T-cell (primary cell): ENCODE results near the gene APOL4. TPM values are rescaled to one million over a fixed set of nuclear protein-coding genes. Genes with fewer than 3 reads are reported as not detected.

Experiments used
- ATAC-seq, 4 experiments: fragments of 200-7000 bp in 3 of 4; fragments of 150-1000 bp in 1 of 4; cut with Tn5 transposase; replicated peaks in 1 of 4; 1 replicate in 3 of 4; 2 replicates in 1 of 4; pipeline ENCODE4 v1.10.0; 2021; ENCODE audit warnings: moderate library complexity in 3 of 4, mild to moderate bottlenecking in 2 of 4, moderate number of reproducible peaks in 1 of 4
- CTCF ChIA-PET, 2 donors: fragments of 300-600 bp; sonication (Branson Sonifier 250); formaldehyde crosslinking; loops; one replicate each; lab custom pipeline; 2022; ENCODE audit warnings: antibody characterized with exemption in 2 of 2; lab: Charles Lee
- POLR2A ChIA-PET, 2 donors: fragments of 300-600 bp; sonication (Branson Sonifier 250); formaldehyde crosslinking; loops; one replicate each; lab custom pipeline; 2022; ENCODE audit warnings: antibody characterized with exemption in 2 of 2; lab: Charles Lee
- DNase-seq, 35 experiments: peaks; one replicate each; pipeline versions ENCODE4 v3.0.0 to v3.0.0-alpha.2; 2013 to 2023
- H3K27ac ChIP-seq: one replicate; pipeline ENCODE4 v1.5.1; 2013; ENCODE audit warnings: low read length
- H3K27me3 ChIP-seq, 2 experiments: replicated peaks in 1 of 2; 1 replicate in 1 of 2; 2 replicates in 1 of 2; pipeline versions ENCODE4 v1.6.1 to v1.7.0; 2013; ENCODE audit warnings: low read length in 1 of 2, mixed read lengths in 1 of 2; ENCODE audit not compliant: control insufficient read depth in 2 of 2, insufficient read depth in 2 of 2; ENCODE audit errors: extremely low read depth in 1 of 2
- H3K36me3 ChIP-seq, 2 donors: 1 replicate in 1 of 2; 2 replicates in 1 of 2; pipeline versions ENCODE4 v1.6.1 to v1.7.0; 2013; ENCODE audit warnings: low read length in 1 of 2; ENCODE audit not compliant: control insufficient read depth in 2 of 2, insufficient read depth in 1 of 2; ENCODE audit errors: extremely low read depth in 1 of 2
- H3K4me1 ChIP-seq, 2 experiments: 1 replicate in 1 of 2; 2 replicates in 1 of 2; pipeline versions ENCODE4 v1.6.1 to v1.7.0; 2013; ENCODE audit warnings: low read length in 2 of 2, mixed read lengths in 1 of 2; ENCODE audit not compliant: insufficient read depth in 2 of 2, control insufficient read depth in 1 of 2; ENCODE audit errors: extremely low read depth in 1 of 2
- H3K4me3 ChIP-seq, 2 donors: 1 replicate in 1 of 2; 2 replicates in 1 of 2; pipeline versions ENCODE4 v1.5.1 to v1.7.0; 2013; ENCODE audit warnings: mild to moderate bottlenecking in 2 of 2, low read length in 1 of 2, moderate library complexity in 1 of 2; ENCODE audit not compliant: control insufficient read depth in 1 of 2; ENCODE audit errors: extremely low read depth in 1 of 2
- H3K9me3 ChIP-seq: 2 replicates; pipeline ENCODE4 v1.7.0; 2013
- H3K27ac Mint-ChIP-seq, 2 donors: one replicate each; pipeline ENCODE4 v1.8.0; 2020 to 2021; ENCODE audit warnings: mild to moderate bottlenecking in 2 of 2, mixed read lengths in 2 of 2
- H3K27me3 Mint-ChIP-seq, 2 donors: one replicate each; pipeline ENCODE4 v1.8.0; 2021 to 2022; ENCODE audit warnings: mixed read lengths in 2 of 2
- H3K36me3 Mint-ChIP-seq: one replicate; pipeline ENCODE4 v1.8.0; 2021; ENCODE audit warnings: mixed read lengths
- H3K4me1 Mint-ChIP-seq, 3 donors: one replicate each; pipeline ENCODE4 v1.8.0; 2020 to 2022; ENCODE audit warnings: mixed read lengths in 3 of 3, mild to moderate bottlenecking in 1 of 3
- H3K4me3 Mint-ChIP-seq, 3 donors: one replicate each; pipeline ENCODE4 v1.8.0; 2020 to 2022; ENCODE audit warnings: mild to moderate bottlenecking in 3 of 3, mixed read lengths in 3 of 3, moderate library complexity in 3 of 3
- H3K9me3 Mint-ChIP-seq, 3 donors: one replicate each; pipeline ENCODE4 v1.8.0; 2020 to 2022; ENCODE audit warnings: mixed read lengths in 3 of 3
- WGBS: methylation state at CpG from one replicate; pipeline ENCODE4 v1.1.5; 2013; ENCODE audit warnings: missing lambda C conversion rate; ENCODE audit not compliant: insufficient coverage; 5-methylcytosine and 5-hydroxymethylcytosine counted together
- total RNA-seq, 35 experiments: library from RNA in 6 of 35; stranded (reverse) in 6 of 35; fragments of 120-200 nt in 1 of 35; gene quantifications; one replicate each; pipeline versions ENCODE4 v1.2.1 to v1.2.4 and lab custom pipeline; 2013 to 2026

APOL4 gene
- total RNA-seq, 5 donors from 2014 or later (not counting 1 experiment from before 2014, with no cell fraction given), result 0.22 to 0.72 TPM; not detected in 3

DNA sequence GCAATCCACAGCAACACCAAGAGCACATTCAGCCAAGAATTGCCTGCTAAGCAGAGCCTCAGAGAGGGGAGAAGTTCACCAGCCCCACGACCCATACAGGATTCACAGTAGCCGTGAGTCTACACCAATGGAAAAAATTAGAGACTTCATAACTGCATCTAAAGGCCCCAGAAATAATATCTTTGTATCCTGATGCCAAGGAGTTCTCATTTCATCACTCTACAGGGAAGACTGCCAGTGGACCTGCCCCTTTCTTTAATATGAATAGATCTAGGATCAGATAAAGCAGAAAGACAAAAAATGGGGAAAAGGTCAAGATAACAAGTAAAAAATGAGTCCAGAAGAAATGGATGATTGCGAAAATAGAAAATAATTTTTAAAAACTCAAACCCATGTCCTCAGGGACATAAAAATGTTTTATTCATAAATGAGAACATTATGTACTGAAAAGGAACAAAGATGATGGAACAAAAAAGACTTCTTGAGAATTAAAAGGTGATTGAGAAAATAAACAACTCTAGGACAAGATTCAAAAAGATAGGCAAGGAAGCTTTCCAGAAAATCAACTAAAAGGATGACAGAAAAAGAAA lies 50.5 kb downstream of the APOL4 start:
- Mint-ChIP-seq H3K9me3 (peaks cover 0 to 4% (median 4%) of the 10 kb centered on the region in 3 donors), H3K4me3 (peak overlapping the region in 2 of 3 donors; percentile 17 to 47), H3K36me3 (peaks cover 68% of the 10 kb centered on the region), H3K27ac (peak overlapping the region; percentile 61 to 81), H3K4me1 (peaks cover 72 to 87% (median 86%) of the 10 kb centered on the region in 3 donors), H3K27me3 (no peaks in the 10 kb centered on the region)
- H3K4me1 ChIP-seq, result peaks cover 4 to 49% of the 10 kb centered on the region in 2 experiments
- no peaks in the 10 kb centered on the region for H3K9me3 ChIP-seq
- POLR2A ChIA-PET, result interaction anchor here (0.6 to 1.1 kb wide), 3 partner anchors 12 to 23 kb away, joined by 3 to 4 read pairs (median 4); no protein-coding TSS in a partner anchor
- DNase-seq (no peak), ATAC-seq (no peak)
- no peaks in the 10 kb centered on the region for H3K27me3 ChIP-seq
- H3K4me3 ChIP-seq, result no peak overlapping the region
- CTCF ChIA-PET, result interaction anchor here in 1 of 2 donors (1.4 to 2.7 kb wide), 2 partner anchors 11 to 27 kb away, joined by 8 to 9 read pairs; no protein-coding TSS in a partner anchor
- no CpG with 5 or more reads among the region's 3 CpGs for WGBS
- no peak overlapping the region for H3K27ac ChIP-seq
- peaks cover 5 to 53% of the 10 kb centered on the region in 2 donors for H3K36me3 ChIP-seq

- WGBS, result 82% methylated on average over 2 of the region's 4 CpGs
- no peak for ATAC-seq
- peaks cover 0 to 33% of the 10 kb centered on the region in 2 experiments for H3K4me1 ChIP-seq
Observed at GRCh38 chr22:36149441-36149840, 52.2 kb downstream of the APOL4 start.

DNA sequence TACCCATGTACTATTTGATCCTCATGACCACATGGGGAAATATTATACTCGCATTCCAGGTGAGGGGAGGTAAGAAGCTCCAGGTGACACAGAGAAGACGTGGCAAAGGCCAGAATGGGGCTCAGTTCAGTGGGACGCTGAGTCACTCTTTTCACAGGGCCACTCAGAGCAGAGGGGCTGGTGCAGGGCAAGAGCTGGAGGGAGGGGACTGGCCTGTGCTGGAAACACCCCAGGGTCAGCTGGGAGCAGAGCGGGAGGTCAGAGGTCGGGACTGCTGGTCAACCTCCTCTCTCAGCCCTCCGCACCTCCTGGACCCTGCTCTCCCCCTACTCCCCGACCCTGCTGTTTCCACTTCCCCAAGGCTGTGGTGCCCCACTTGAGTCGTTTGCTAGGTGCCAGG lies 53.2 kb downstream of the APOL4 start:
- WGBS, result 79% methylated on average over 6 of the region's 8 CpGs
- Histone ChIP-seq H3K27me3 (no peaks in the 10 kb centered on the region), H3K9me3 (no peaks in the 10 kb centered on the region), H3K4me1 (peaks cover 0 to 27% of the 10 kb centered on the region in 2 experiments), H3K4me3 (no peak overlapping the region), H3K36me3 (peaks cover 8 to 60% of the 10 kb centered on the region in 2 donors), H3K27ac (no peak overlapping the region)
- ChIA-PET CTCF (interaction anchor here in 1 of 2 donors (1.0 kb wide), 1 partner anchor 33 kb away, joined by 4 read pairs; no protein-coding TSS in a partner anchor), POLR2A (no interaction called here)
- Mint-ChIP-seq H3K4me1 (peaks cover 52 to 77% (median 77%) of the 10 kb centered on the region in 3 donors), H3K4me3 (no peak overlapping the region), H3K9me3 (peaks cover 0 to 4% (median 4%) of the 10 kb centered on the region in 3 donors), H3K36me3 (peaks cover 61% of the 10 kb centered on the region), H3K27ac (peak overlapping the region; percentile 32 to 58), H3K27me3 (no peaks in the 10 kb centered on the region)
- peak in 1 of 4 experiments; percentile 18 for ATAC-seq
- no peak for DNase-seq

More at GRCh38 chr22:36149441-36149840, 52.2 kb downstream of the APOL4 start:
- no peaks in the 10 kb centered on the region for H3K27me3 ChIP-seq
- H3K4me3 ChIP-seq, result no peak overlapping the region
- Mint-ChIP-seq H3K9me3 (peaks cover 0 to 4% (median 4%) of the 10 kb centered on the region in 3 donors), H3K27ac (peak overlapping the region; percentile 44 to 73), H3K4me1 (peaks cover 62 to 78% (median 77%) of the 10 kb centered on the region in 3 donors), H3K27me3 (no peaks in the 10 kb centered on the region), H3K36me3 (peaks cover 64% of the 10 kb centered on the region), H3K4me3 (no peak overlapping the region)
- H3K27ac ChIP-seq, result no peak overlapping the region
- H3K9me3 ChIP-seq, result no peaks in the 10 kb centered on the region
- POLR2A ChIA-PET, result no interaction called here
- no peak for DNase-seq
- peaks cover 5 to 50% of the 10 kb centered on the region in 2 donors for H3K36me3 ChIP-seq
- CTCF ChIA-PET, result interaction anchor here in 1 of 2 donors (1.0 kb wide), 1 partner anchor 32 kb away, joined by 4 read pairs; no protein-coding TSS in a partner anchor

DNA sequence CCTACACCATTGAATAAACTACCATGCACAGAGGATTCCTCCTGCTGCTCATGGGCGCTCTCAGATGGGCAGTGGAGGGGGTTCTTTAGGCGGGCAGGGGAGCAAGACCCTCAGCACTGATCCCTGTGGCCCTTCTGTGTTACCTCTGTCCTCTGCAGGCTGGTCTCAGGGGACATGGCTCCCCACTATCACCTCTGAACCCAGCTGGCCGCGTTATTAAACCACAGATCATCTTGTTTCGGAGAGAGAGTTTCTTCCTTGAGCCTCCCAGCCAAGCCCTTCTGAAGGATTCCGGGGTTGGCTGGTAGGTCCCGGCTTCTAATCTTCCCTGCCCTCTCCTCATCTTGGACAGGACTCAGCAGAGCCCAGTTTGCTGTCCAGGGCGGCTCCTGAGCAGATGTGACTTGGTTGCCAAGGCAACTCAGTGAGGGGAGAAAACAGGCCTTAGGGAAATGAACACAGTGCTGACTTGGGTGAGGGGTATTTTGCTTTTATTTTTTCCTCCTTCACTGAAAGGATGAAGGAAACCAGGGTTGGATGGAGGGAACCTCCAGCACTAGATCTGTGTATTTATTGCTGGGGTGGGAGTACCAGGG lies 54.3 kb downstream of the APOL4 start:
- H3K27ac Mint-ChIP-seq, result peak overlapping the region; percentile 16 to 39
- Histone ChIP-seq H3K4me1 (peaks cover 0 to 19% of the 10 kb centered on the region in 2 experiments), H3K27ac (no peak overlapping the region), H3K4me3 (no peak overlapping the region), H3K27me3 (no peaks in the 10 kb centered on the region), H3K36me3 (peaks cover 8 to 72% of the 10 kb centered on the region in 2 donors), H3K9me3 (no peaks in the 10 kb centered on the region)
- ATAC-seq, result no peak
- no peak for DNase-seq
- ChIA-PET POLR2A (no interaction called here), CTCF (no interaction called here)
- 97% methylated on average over 4 of the region's 8 CpGs for WGBS
- peaks cover 49 to 73% (median 71%) of the 10 kb centered on the region in 3 donors for H3K4me1 Mint-ChIP-seq
- H3K27me3 Mint-ChIP-seq, result no peaks in the 10 kb centered on the region
- H3K4me3 Mint-ChIP-seq, result no peak overlapping the region
- peaks cover 69% of the 10 kb centered on the region for H3K36me3 Mint-ChIP-seq
- H3K9me3 Mint-ChIP-seq, result peaks cover 0 to 4% (median 4%) of the 10 kb centered on the region in 3 donors

GRCh38 chr22:36145881-36146280 lies 55.7 kb downstream of the APOL4 start:
- DNase-seq (no peak), ATAC-seq (no peak)
- Mint-ChIP-seq H3K27ac (peak overlapping the region; percentile 49 to 72), H3K9me3 (no peaks in the 10 kb centered on the region), H3K4me1 (peaks cover 46 to 61% (median 57%) of the 10 kb centered on the region in 3 donors), H3K4me3 (no peak overlapping the region), H3K27me3 (no peaks in the 10 kb centered on the region), H3K36me3 (peaks cover 70% of the 10 kb centered on the region)
- Histone ChIP-seq H3K4me1 (peaks cover 0 to 14% of the 10 kb centered on the region in 2 experiments), H3K27me3 (no peaks in the 10 kb centered on the region), H3K4me3 (no peak overlapping the region), H3K36me3 (peaks cover 8 to 85% of the 10 kb centered on the region in 2 donors), H3K9me3 (no peaks in the 10 kb centered on the region), H3K27ac (no peak overlapping the region)
- ChIA-PET POLR2A (no interaction called here), CTCF (no interaction called here)
- WGBS, result no CpG with 5 or more reads among the region's 4 CpGs

GRCh38 chr22:36144886-36145541 lies 56.6 kb downstream of the APOL4 start:
- Mint-ChIP-seq H3K9me3 (no peaks in the 10 kb centered on the region), H3K4me1 (peaks cover 45 to 53% (median 48%) of the 10 kb centered on the region in 3 donors), H3K4me3 (no peak overlapping the region), H3K27me3 (no peaks in the 10 kb centered on the region), H3K27ac (peak overlapping the region; percentile 60 to 71), H3K36me3 (peaks cover 67% of the 10 kb centered on the region)
- Histone ChIP-seq H3K9me3 (no peaks in the 10 kb centered on the region), H3K36me3 (peaks cover 11 to 92% of the 10 kb centered on the region in 2 donors), H3K4me3 (no peak overlapping the region), H3K4me1 (peaks cover 0 to 9% of the 10 kb centered on the region in 2 experiments), H3K27ac (peak overlapping the region; percentile 20), H3K27me3 (no peaks in the 10 kb centered on the region)
- ChIA-PET CTCF (interaction anchor here (0.7 to 1.0 kb wide), 12 partner anchors 12 to 307 kb away, joined by 3 to 8 read pairs (median 5); partner anchors contain the start of gene APOL3 (in 1 of the 2)), POLR2A (interaction anchor here in 1 of 2 donors (0.7 kb wide), 1 partner anchor 32 kb away, joined by 8 read pairs; no protein-coding TSS in a partner anchor)
- ATAC-seq, result peak; percentile 58 to 70 (median 68)
- WGBS, result 75% methylated on average over 4 of the region's 12 CpGs
- peak in 9 of 35 experiments; percentile 20 to 50 (median 32) for DNase-seq
